ENCODE data around the gene RPGR. TPM values are rescaled to one million over a fixed set of nuclear protein-coding genes. Genes with fewer than 3 reads are reported as not detected.

Gene RPGR
- total RNA-seq, 5 donors from 2014 or later (not counting 1 experiment from before 2014, with no cell fraction given) = 8.1 to 31.2 (median 9.4) TPM

- Mint-ChIP-seq H3K9me3 (no peaks in the 10 kb centered on the region), H3K4me1 (peaks cover 0 to 12% (median 2%) of the 10 kb centered on the region in 3 donors), H3K27me3 (peaks cover 35 to 60% of the 10 kb centered on the region in 2 donors), H3K27ac (no peak overlapping the region), H3K4me3 (no peak overlapping the region), H3K36me3 (no peaks in the 10 kb centered on the region)
- Histone ChIP-seq H3K4me3 (ENCODE audit: control insufficient read depth in 1 of 2, extremely low read depth in 1 of 2, low read length in 1 of 2) (peak overlapping the region in 1 of 2 donors; percentile 12), H3K4me1 (ENCODE audit: control insufficient read depth in 1 of 2, extremely low read depth in 1 of 2, insufficient read depth in 2 of 2, low read length in 2 of 2) (peaks cover 0 to 8% of the 10 kb centered on the region in 2 experiments), H3K27me3 (replicated peaks in 1 of 2; ENCODE audit: control insufficient read depth in 2 of 2, extremely low read depth in 1 of 2, insufficient read depth in 2 of 2, low read length in 1 of 2) (peaks cover under 1 to 28% of the 10 kb centered on the region in 2 experiments), H3K27ac (ENCODE audit: low read length) (no peak overlapping the region), H3K9me3 (no peaks in the 10 kb centered on the region), H3K36me3 (ENCODE audit: control insufficient read depth in 2 of 2, extremely low read depth in 1 of 2, insufficient read depth in 1 of 2, low read length in 1 of 2) (no peaks in the 10 kb centered on the region)
- WGBS (ENCODE audit: insufficient coverage) = 0% methylated on average over 4 of the region's 14 CpGs
- peak in 1 of 35 experiments; percentile 0 for DNase-seq
- CTCF ChIA-PET = no interaction called here
- POLR2A ChIA-PET = no interaction called here
- ATAC-seq (replicated peaks in 1 of 4) = no peak
These were observed 107.3 kb downstream of the RPGR start for GRCh38 chrX:38220024-38220414.

Other genes starting within 250 kb of the RPGR start
- gene SRPX, start 106.6 kb downstream of the RPGR start, total RNA-seq = under 1 TPM in 2 of 5 donors, not detected in 3; 0.13 to 0.15 TPM
- not detected for gene OTC, start 25.1 kb upstream of the RPGR start, total RNA-seq
- gene TSPAN7, start 234.0 kb upstream of the RPGR start, total RNA-seq = 1 to 10 TPM in 1 of 5 donors, under 1 TPM in 2, not detected in 2; 0.62 to 1.3 (median 0.73) TPM